ENCODE results near the gene ADAR. TPM values are rescaled to one million over a fixed set of nuclear protein-coding genes. Genes with fewer than 3 reads are reported as not detected.
A peak's percentile ranks its signal among the peaks of the same experiment; 100 is the strongest.

ADAR gene
- total RNA-seq, 1 donor from 2014 or later: 142 TPM

DNA sequence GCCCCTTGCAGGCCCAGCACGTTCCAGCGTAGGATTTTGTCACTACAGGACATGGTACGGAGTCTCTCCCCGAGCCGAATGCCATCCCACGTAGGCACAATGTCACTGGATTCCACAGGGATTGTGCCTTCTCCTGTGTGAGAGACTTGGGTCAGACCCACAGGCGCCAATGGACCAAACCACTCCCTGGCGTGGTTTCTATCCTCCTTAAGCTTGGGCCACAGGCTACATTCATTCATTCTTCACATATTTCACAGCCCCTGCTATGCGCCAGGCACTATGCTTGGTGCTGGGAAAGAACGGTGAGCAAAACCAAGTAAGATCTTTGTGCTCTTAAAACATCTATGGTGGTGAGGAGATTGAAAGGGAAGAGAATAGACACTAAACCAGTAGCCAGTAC, 21.8 kb downstream of the ADAR start:
- DNase-seq (ENCODE audit: low read depth): no peak

DNA sequence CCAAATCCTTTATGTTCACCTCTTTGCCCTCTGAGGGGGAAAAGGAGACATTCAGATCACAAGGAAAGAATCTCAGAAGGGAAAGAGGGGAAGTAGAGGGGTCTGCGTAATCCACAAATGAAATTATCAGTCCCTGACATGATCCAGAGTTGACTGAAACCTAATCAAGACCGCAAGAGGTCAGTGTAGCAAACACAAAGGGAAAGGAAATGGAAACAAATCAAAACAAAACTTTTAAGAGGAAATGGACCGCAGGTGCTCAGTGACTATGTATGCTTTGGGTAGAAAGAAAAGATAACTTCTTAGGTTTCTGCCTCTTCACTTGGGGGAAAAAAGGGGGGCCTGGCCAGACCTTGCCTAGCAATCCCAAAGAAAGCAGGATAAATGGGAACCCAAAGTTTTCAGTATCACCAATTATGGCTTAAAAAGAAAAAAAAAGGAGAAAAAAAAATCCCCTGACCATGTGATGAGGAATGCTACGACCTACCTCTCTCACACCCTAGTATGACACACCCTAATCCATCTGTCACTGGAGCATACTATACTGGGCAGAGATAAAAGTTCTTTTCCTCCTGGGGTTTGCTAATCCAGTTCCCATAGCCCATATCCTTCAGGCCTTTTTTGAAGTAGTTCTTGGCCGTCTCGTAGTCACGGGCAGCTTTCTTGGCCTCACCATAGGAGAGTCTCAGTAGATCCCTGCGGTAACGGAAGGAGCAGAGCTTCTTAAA, 23.6 kb downstream of the ADAR start:
- DNase-seq (ENCODE audit: low read depth): no peak

DNA sequence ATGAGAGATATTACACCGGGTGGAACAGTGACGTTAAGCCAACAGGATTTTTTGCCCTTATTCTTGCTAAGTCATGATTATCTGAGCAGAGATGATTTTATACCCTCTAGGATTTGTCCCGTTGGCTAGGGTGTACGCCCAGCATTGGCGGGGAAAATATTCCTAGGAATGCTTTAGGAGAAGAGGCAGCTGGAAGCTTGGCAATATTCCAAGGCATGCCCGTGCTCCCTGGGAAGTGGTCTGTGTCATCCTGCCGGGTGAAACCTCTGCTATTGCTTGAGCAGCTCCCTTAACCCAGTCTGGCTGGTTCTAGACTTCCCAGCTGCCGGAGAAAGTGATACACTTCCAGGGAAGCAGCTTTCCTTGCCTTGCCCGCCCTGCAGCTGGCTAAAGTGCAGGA, 24.2 kb downstream of the ADAR start:
- no peak for DNase-seq (ENCODE audit: low read depth)

DNA sequence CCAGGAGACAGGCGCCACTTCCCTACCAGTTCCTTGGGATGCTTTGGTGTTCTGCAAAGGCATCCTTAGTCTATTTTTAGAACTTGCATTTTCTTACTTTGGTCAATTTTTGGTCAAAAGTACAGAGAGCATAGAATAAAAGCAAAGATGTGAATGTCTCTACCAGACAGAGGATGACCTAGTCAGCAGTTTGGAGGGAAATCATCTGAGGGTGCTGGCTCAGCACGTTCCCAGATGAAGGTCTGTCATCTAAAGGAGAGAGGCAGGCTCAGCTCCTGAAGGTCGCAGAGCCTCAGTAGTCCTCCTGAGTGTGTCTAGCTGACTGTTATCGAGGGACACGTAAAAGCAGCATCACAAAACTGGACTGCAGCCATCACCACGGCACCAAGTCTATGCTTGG, 25.1 kb downstream of the ADAR start:
- no peak for DNase-seq (ENCODE audit: low read depth)

DNA sequence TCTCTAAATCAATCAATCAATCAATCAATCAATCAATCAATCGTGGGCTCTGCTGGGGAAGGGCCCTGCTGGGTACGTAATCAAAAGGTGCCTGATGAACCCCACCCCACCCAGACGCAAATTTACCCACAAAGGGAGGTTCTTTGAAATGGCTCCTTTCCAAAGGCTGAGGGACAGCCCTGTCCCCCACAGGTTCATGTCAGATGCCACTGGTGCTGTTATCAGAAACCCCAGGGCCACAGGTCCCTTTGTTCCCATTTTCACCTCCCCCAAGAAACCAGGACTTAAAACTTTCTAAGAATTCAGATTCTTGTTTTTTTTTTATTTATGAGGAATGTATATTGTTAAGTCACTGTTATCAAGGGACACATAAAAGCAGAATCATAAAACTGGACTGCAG, 26.2 kb downstream of the ADAR start:
- DNase-seq (ENCODE audit: low read depth): no peak

DNA sequence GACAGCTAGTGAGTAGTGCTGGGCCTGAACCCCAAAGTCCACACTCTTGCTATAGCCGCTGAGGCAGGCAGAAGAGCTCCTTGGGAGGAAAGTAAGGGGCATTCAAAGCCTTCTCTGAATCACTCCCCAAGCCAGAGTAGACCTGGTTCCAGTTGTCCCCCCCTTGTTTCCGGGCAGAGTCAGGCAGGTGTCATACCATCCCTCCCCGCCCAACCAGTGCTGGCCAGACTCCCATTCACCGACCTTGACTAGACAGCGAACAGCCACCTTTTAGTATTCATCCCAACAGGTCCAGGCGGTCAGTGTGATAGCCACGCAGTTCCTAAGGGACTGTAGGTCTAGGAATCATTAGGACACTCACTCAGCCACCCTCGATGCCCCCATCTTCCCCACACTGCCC, 28.6 kb downstream of the ADAR start:
- DNase-seq (ENCODE audit: low read depth): no peak

DNA sequence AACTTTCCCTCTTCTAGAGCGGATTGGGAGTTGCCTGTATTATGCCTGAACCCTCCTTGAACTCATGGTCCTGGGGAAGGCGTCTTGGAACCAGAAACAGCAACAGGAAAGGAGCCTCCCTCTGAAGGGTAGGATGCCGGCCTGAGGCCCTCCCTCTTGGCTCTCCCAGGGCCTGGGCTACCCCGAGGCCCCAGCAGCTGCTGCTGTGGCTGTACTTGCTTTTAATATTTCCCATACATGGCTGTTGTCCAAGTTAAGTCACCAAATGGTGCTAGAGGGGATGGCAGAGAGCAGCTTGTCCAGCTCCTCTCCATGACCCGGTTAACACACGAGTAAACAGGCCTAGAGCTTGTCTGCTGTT, 29.9 kb downstream of the ADAR start:
- DNase-seq (ENCODE audit: low read depth): no peak

DNA sequence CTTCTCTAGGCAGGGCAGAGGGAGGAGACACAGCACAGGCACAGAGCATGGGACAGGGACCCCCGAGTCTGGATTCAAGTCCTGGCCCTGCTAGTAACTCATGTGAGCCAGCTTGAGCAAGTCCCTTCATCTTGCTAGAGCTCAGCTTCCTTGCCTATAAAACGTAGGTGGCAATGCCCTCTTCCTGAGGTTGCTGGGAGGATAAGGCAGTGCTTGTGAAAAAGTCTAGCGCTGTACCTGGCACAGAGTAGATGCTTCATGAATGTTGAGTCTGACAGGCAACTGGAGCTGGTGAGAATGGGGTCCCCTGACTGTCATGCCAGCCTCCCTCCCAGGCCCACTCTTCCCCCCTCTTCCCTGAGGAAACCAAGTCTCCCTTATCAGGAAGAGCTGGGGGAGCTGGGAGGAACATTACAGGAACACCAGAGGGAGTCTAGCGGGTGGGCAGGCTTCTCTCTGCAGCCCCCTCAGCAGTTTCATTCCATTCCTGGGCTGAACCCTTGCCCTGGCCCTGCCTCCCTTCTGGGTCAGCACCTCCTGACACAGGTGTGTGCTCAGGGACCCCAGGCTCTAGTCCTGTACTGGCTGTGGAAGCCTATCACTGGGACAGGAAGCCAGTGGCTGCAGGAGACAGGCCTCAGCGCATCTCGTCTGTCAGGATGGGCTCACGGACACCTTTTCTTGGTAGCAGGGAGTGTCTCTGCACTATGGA, 30.5 kb downstream of the ADAR start:
- DNase-seq (ENCODE audit: low read depth): no peak

DNA sequence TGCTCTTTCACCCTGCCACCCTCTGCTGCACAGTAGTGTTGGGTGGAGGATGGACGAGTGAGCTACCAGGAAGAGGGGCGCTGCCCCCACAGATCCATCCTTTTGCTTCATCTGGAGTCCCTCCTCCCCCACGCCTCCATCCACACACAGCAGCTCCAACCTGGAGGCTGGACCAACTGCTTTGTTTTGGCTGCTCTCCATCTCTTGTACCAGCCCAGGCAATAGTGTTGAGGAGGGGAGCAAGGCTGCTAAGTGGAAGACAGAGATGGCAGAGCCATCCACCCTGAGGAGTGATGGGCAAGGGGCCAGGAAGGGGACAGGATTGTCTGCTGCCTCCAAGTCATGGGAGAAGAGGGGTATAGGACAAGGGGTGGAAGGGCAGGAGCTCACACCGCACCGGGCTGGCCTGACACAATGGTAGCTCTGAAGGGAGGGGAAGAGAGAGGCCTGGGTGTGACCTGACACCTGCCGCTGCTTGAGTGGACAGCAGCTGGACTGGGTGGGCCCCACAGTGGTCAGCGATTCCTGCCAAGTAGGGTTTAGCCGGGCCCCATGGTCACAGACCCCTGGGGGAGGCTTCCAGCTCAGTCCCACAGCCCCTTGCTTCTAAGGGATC, 31.9 kb downstream of the ADAR start:
- no peak for DNase-seq (ENCODE audit: low read depth)

DNA sequence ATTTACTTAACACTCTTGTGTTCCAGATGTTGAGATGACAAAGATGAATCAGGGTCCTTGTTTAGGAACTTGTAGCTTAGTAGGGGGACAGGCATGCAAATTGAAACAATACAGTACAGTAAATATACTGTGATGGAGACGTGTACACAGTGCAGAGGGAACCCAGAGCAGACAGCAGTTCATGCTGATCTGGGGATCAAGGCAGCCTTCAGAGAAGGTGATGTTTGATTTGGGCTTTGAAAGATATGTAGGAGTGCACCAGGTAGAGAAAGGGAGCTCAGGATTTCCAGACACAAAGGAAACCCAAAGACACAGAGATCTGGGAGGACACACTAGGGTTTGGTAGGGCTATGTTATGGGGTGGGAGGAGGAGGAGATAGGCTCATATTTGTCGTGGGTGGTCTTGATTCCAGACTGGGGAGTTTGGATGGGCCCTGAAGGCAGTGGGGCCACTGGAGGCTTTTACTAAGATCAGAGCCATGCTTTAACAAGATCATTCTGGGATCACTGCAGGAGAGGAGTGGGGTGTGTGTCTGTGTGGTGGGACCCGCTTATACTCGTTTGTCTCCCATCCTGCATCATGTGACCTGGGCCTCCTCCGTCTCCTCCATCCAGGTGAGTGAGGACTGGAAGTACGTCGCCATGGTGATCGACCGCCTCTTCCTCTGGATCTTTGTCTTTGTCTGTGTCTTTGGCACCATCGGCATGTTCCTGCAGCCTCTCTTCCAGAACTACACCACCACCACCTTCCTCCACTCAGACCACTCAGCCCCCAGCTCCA, 32.6 kb downstream of the ADAR start:
- no peak for DNase-seq (ENCODE audit: low read depth)

DNA sequence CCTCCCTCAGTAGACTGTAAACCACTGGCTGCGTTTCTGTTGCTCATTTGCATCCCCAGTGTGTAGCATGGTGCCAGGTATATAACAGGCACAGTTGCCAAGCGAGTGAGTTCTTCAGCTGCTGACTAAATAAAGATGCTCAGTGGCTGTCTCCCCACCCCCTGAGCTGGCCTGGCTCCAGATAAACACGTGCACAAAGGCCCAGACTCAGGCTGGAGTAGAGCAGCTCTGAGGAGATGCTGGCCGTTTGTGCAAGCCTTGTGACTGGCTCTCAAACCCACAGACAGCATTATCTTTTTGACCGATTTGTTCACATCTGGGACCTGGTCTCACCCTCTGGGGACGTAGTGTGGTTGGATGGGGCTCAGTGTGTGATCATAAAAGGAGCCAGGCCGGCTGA, 33.3 kb downstream of the ADAR start:
- no peak for DNase-seq (ENCODE audit: low read depth)

DNA sequence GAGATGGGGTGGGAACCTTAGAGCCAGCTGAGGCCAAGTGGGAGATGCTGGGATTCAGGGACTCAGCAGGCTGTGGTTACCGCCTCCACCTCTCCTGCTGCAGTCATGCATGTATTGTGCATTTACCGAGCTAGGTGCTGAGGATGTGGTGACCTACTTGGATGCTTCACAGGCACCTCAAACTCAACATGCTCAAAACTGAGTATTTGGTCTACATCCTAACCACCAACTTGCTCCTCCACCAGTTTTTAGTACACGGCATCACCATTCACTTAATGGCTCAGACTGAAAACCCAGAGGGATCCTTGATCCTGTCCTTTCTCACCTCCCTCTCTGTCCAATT, 34.8 kb downstream of the ADAR start:
- DNase-seq (ENCODE audit: low read depth): no peak

DNA sequence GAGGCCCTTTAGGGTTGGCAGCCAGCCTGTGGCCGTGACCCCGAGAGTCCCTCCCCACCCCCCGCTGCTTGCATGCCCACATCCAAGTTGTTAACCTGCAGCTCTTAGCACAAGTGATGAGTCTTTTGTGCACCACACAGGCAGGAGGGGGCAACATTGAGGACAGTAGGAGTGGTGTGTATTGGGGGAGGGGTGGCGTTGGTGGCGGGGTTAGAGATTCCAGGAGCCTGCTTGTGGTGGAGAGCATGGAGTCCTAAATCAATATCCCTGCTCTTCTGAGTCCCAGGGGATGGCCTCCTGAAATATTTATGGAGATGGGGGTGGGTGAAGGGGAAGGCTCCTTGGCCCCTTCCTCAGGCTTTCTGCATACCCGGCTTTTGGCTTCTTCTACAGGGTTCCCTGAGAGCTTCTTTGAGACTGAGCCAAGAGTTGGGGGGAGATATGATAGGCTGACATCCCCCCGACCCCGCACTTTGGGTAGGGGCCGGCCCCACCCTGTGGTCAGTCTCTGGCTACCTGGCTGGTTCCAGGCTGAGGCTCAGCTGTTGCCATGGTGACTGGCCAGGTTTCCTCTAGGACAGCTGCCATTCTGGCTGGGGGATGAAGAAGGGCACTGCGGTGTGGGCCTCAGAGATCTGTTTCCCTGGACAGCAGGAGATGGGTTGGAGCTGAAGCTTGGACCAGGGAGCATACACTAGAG, 35.4 kb downstream of the ADAR start:
- DNase-seq (ENCODE audit: low read depth): no peak

DNA sequence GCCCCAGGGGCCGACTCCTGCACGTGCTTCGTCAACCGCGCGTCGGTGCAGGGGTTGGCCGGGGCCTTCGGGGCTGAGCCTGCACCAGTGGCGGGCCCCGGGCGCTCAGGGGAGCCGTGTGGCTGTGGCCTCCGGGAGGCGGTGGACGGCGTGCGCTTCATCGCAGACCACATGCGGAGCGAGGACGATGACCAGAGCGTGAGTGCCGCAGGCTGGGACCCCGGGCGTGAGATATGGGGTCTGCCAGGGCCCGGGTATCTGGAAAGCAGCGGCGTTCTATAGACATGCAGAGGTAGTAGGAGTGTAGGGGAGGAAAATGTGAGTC, 36.1 kb downstream of the ADAR start:
- no peak for DNase-seq (ENCODE audit: low read depth)

DNA sequence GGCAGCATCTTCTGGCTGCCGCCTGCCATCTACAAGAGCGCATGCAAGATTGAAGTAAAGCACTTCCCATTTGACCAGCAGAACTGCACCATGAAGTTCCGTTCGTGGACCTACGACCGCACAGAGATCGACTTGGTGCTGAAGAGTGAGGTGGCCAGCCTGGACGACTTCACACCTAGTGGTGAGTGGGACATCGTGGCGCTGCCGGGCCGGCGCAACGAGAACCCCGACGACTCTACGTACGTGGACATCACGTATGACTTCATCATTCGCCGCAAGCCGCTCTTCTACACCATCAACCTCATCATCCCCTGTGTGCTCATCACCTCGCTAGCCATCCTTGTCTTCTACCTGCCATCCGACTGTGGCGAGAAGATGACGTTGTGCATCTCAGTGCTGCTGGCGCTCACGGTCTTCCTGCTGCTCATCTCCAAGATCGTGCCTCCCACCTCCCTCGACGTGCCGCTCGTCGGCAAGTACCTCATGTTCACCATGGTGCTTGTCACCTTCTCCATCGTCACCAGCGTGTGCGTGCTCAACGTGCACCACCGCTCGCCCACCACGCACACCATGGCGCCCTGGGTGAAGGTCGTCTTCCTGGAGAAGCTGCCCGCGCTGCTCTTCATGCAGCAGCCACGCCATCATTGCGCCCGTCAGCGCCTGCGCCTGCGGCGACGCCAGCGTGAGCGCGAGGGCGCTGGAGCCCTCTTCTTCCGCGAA, 36.6 kb downstream of the ADAR start:
- no peak for DNase-seq (ENCODE audit: low read depth)

DNA sequence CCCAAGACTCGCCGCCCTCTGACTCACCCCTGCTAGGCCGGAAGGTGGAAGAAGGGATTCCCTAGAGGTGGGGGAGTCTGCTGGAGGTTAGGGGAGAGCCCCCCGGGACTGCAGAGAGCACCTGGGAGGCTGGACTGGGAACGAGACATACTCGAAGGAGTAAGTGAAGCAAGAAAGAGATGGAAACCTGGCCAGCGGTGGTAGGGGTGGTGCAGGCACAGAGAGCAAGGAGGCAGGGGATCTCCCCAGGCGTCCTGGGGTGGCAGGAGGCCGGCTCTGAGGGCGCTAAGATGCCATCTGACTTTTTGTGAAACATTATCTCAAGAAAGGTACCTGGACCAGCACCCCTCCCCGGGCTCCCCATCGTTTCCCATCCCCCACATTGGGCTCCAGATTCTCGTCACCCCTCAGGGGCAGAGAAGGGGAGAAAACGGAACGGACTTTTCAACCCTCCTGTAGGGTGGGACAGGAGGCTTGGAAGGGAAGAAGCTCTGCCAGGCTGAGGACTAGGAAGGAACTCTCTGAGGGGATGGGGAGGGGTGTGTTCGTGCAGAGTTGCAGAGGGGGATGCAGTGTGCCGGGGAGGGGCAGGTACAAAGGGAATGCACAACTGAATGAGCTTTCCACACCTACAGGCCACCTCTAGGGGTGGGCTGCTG, 39.7 kb downstream of the ADAR start:
- DNase-seq (ENCODE audit: low read depth): no peak

DNA sequence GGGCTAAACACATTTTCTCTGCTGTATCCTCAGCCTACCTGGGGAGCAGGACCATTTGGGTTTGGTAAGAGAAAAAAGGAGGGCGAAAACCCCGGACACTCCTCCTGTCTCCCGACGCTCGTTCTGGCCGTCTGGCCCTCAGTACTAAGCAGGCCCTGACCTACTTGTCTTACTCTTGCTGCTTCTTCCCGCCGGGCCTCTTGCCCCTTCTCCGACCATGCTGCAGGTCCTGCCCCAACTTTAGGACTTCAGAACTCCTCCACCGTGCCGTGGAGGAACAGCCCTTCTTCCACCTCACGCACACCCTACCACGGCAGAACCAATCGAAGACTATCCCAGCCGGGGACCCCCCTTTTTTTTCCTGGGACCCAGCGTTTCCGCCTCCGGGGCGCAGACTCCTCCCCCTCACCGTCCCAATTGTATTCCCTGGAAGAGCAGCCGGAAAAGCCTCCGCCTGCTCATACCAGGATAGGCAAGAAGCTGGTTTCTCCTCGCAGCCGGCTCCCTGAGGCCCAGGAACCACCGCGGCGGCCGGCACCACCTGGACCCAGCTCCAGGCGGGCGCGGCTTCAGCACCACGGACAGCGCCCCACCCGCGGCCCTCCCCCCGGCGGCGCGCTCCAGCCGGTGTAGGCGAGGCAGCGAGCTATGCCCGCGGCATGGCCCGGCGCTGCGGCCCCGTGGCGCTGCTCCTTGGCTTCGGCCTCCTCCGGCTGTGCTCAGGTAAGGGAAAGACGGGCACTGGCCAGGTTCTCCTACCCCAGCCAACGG, 40.4 kb downstream of the ADAR start, which contains the start of gene CHRNB2:
TSS of gene CHRNB2 (plus strand) at position 393 of the 771 bp plus-strand sequence. CDS start at position 660, 267 bp downstream.
- DNase-seq (ENCODE audit: low read depth): no peak

DNA sequence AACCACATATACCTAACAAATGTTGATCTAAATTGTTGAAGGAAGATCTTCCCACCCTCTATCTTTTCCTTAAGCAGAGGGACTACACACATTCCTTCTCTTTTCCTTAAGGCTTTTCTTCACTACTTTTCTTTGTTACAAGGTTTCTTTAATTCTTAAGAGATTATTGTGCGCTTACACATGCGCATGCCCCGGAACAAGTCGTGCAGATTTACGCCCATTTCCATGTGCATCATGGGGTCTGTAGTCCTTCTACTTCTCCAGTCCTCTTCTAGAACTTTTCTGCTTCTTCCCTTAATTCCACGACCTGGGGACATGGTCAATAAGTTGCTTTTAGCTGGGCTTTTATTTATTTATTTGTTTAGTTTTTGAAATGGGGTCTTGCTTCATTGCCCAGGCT, 42.1 kb downstream of the ADAR start:
- no peak for DNase-seq (ENCODE audit: low read depth)

DNA sequence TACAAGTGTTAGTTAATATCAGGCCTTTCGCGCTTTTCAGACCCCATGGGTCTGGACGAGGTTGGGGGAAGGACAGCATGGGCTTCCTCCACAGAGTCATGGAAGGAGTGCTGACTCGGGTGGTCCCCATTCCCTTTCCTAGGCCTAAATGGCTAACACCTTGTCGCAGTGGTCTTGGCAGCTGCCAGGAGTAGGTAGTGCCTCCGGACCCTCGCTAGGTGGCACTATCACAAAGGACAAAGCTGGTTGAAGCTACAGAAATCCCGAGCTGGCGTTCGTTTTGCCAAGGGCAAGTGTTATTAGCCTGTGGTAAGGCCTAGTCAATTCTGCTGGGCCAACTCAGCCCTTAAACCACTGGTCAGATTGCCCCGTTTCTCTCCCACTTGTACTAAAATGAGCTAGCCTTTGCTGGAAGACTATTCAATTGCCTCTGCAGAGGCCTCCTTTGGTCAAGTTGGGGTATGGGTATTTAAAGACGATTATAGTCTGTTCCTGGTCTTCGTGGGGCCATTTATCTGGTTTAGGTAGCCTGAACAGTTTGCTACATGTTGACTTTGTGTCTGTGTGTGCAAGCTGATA, 48.4 kb downstream of the ADAR start:
- peak; percentile 85 for DNase-seq (ENCODE audit: low read depth)

All from renal cortical epithelial cell (primary cell).